ENCODE data around the gene STXBP5. TPM values are rescaled to one million over a fixed set of nuclear protein-coding genes. Genes with fewer than 3 reads are reported as not detected.

STXBP5 gene
- total and polyA plus RNA-seq, 2 of the 13 experiments (the other 11 are each of a cell fraction or from before 2014, with no cell fraction given): 8.8 to 19.4 TPM

GRCh38 chr6:147203311-147204059 lies 732 bp upstream of the STXBP5 start (continued):
- no peak for TF ChIP-seq ZNF670 (CRISPR knock-in tag; IDR thresholded peaks at IDR 0.05; ENCODE audit: borderline replicate concordance)
- no peak for TF ChIP-seq REL (CRISPR knock-in tag; conservative IDR thresholded peaks at IDR 0.05)
- no peak for TF ChIP-seq ZNF747 (CRISPR knock-in tag; IDR thresholded peaks at IDR 0.05; ENCODE audit: borderline replicate concordance)
- TF ChIP-seq SIX4 (CRISPR knock-in tag; IDR thresholded peaks at IDR 0.05): no peak
- TF ChIP-seq, protein P1, sequence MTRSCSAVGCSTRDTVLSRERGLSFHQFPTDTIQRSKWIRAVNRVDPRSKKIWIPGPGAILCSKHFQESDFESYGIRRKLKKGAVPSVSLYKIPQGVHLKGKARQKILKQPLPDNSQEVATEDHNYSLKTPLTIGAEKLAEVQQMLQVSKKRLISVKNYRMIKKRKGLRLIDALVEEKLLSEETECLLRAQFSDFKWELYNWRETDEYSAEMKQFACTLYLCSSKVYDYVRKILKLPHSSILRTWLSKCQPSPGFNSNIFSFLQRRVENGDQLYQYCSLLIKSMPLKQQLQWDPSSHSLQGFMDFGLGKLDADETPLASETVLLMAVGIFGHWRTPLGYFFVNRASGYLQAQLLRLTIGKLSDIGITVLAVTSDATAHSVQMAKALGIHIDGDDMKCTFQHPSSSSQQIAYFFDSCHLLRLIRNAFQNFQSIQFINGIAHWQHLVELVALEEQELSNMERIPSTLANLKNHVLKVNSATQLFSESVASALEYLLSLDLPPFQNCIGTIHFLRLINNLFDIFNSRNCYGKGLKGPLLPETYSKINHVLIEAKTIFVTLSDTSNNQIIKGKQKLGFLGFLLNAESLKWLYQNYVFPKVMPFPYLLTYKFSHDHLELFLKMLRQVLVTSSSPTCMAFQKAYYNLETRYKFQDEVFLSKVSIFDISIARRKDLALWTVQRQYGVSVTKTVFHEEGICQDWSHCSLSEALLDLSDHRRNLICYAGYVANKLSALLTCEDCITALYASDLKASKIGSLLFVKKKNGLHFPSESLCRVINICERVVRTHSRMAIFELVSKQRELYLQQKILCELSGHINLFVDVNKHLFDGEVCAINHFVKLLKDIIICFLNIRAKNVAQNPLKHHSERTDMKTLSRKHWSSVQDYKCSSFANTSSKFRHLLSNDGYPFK (CRISPR knock-in tag; IDR thresholded peaks at IDR 0.05; ENCODE audit: borderline replicate concordance): no peak
- TF ChIP-seq CSRNP2 (CRISPR knock-in tag; conservative IDR thresholded peaks at IDR 0.05; ENCODE audit: low read depth): 0 out of 2 replicates have a peak, but pooled peaks have one; percentile 78
- TF ChIP-seq TMF1 (CRISPR knock-in tag; IDR thresholded peaks at IDR 0.05; ENCODE audit: low read depth): peak; percentile 98
- TF ChIP-seq CREM (IDR thresholded peaks at IDR 0.05): no peak
- no peak for TF ChIP-seq CREM (CRISPR knock-in tag; IDR thresholded peaks at IDR 0.05)
- no peak for TF ChIP-seq ZNF546 (CRISPR knock-in tag; conservative IDR thresholded peaks at IDR 0.05)
- TF ChIP-seq KLF13 (CRISPR knock-in tag; IDR thresholded peaks at IDR 0.05): no peak
- TF ChIP-seq ZNF10 (CRISPR knock-in tag; IDR thresholded peaks at IDR 0.05; ENCODE audit: borderline replicate concordance, low read depth): no peak
- TF ChIP-seq, protein P2, sequence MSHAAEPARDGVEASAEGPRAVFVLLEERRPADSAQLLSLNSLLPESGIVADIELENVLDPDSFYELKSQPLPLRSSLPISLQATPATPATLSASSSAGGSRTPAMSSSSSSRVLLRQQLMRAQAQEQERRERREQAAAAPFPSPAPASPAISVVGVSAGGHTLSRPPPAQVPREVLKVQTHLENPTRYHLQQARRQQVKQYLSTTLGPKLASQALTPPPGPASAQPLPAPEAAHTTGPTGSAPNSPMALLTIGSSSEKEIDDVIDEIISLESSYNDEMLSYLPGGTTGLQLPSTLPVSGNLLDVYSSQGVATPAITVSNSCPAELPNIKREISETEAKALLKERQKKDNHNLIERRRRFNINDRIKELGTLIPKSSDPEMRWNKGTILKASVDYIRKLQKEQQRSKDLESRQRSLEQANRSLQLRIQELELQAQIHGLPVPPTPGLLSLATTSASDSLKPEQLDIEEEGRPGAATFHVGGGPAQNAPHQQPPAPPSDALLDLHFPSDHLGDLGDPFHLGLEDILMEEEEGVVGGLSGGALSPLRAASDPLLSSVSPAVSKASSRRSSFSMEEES (CRISPR knock-in tag; IDR thresholded peaks at IDR 0.05): no peak
- no peak for TF ChIP-seq RFX3 (CRISPR knock-in tag; IDR thresholded peaks at IDR 0.05)
- TF ChIP-seq ZNF138 (CRISPR knock-in tag; IDR thresholded peaks at IDR 0.05; ENCODE audit: low read depth): peak; percentile 93; the same call in 1 of the 2 replicates
- TF ChIP-seq FOXP1 (IDR thresholded peaks at IDR 0.05): no peak
- TF ChIP-seq FOXP1 (CRISPR knock-in tag; IDR thresholded peaks at IDR 0.05): peak; percentile 12; the same call in 1 of the 2 replicates
- no peak for TF ChIP-seq ZNF296 (CRISPR knock-in tag; conservative IDR thresholded peaks at IDR 0.05)
- TF ChIP-seq FOXP4 (CRISPR knock-in tag; IDR thresholded peaks at IDR 0.05): no peak
- TF ChIP-seq ZNF331 (CRISPR knock-in tag; IDR thresholded peaks at IDR 0.05): peak; percentile 58
- no peak for TF ChIP-seq MYNN (CRISPR knock-in tag; IDR thresholded peaks at IDR 0.05; ENCODE audit: low read depth)
- no peak for TF ChIP-seq ZNF382 (CRISPR knock-in tag; IDR thresholded peaks at IDR 0.05; ENCODE audit: borderline replicate concordance)
- TF ChIP-seq ZSCAN20 (CRISPR knock-in tag; IDR thresholded peaks at IDR 0.05; ENCODE audit: borderline replicate concordance): no peak; the same call in 1 of the 2 replicates
- TF ChIP-seq TGIF2 (CRISPR knock-in tag; IDR thresholded peaks at IDR 0.05): 0 out of 2 replicates have a peak, but pooled peaks have one; percentile 2
